ENCODE results near the gene ZNF48.

Gene ZNF48

GRCh38 chr16:30376461-30376902, 18.7 kb upstream of the ZNF48 start:
- H3K27ac ChIP-seq (ENCODE audit: low read depth, low read length) = no peak overlapping the region
- TF ChIP-seq EZH2phosphoT487 (conservative IDR thresholded peaks at IDR 0.05; ENCODE audit: low read length) (no peak), CTCF (IDR thresholded peaks at IDR 0.05; ENCODE audit: insufficient read depth, low read length, poor library complexity, severe bottlenecking) (no peak)
- H3F3A ChIP-seq (ENCODE audit: insufficient read depth) = peaks cover 34% of the 10 kb centered on the region
- H3K9me2 ChIP-seq (replicated peaks; ENCODE audit: insufficient read depth, low read length) = no peaks in the 10 kb centered on the region
- H3K27me3 ChIP-seq (ENCODE audit: low read length) = no peaks in the 10 kb centered on the region
- no peak overlapping the region for H3K9ac ChIP-seq (ENCODE audit: low read length)
- H4K20me1 ChIP-seq (ENCODE audit: low read depth, low read length) = no peaks in the 10 kb centered on the region
- H3K4me2 ChIP-seq (ENCODE audit: low read depth, low read length, poor library complexity, severe bottlenecking) = no peak overlapping the region
- no peak overlapping the region for H3K4me3 ChIP-seq (ENCODE audit: insufficient read depth, low read length, poor library complexity, severe bottlenecking)
- no peaks in the 10 kb centered on the region for H3K36me3 ChIP-seq (ENCODE audit: low read length)
- H2AFZ ChIP-seq (ENCODE audit: low read depth, low read length, severe bottlenecking) = no peak overlapping the region
- peaks cover 5% of the 10 kb centered on the region for H3K79me2 ChIP-seq (ENCODE audit: insufficient read depth, low read length)
- H3K9me3 ChIP-seq (ENCODE audit: insufficient read depth, low read length) = no peaks in the 10 kb centered on the region

- Histone ChIP-seq H2AFZ (ENCODE audit: low read depth, low read length, severe bottlenecking) (peak overlapping the region; percentile 50), H3F3A (ENCODE audit: insufficient read depth) (peaks cover 26% of the 10 kb centered on the region), H3K9ac (ENCODE audit: low read length) (peak overlapping the region; percentile 73), H3K36me3 (ENCODE audit: low read length) (no peaks in the 10 kb centered on the region), H4K20me1 (ENCODE audit: low read depth, low read length) (no peaks in the 10 kb centered on the region), H3K27ac (ENCODE audit: low read depth, low read length) (peak overlapping the region; percentile 91), H3K4me3 (ENCODE audit: insufficient read depth, low read length, poor library complexity, severe bottlenecking) (peak overlapping the region; percentile 60), H3K9me3 (ENCODE audit: insufficient read depth, low read length) (no peaks in the 10 kb centered on the region), H3K4me2 (ENCODE audit: low read depth, low read length, poor library complexity, severe bottlenecking) (peak overlapping the region; percentile 95), H3K79me2 (ENCODE audit: insufficient read depth, low read length) (peaks cover 13% of the 10 kb centered on the region), H3K9me2 (replicated peaks; ENCODE audit: insufficient read depth, low read length) (no peaks in the 10 kb centered on the region), H3K27me3 (ENCODE audit: low read length) (no peaks in the 10 kb centered on the region)
- TF ChIP-seq EZH2phosphoT487 (conservative IDR thresholded peaks at IDR 0.05; ENCODE audit: low read length) (no peak), CTCF (IDR thresholded peaks at IDR 0.05; ENCODE audit: insufficient read depth, low read length, poor library complexity, severe bottlenecking) (no peak)
These were observed 18.0 kb upstream of the ZNF48 start for GRCh38 chr16:30377050-30377811.

GRCh38 chr16:30377812-30378235, 17.4 kb upstream of the ZNF48 start:
- Histone ChIP-seq H2AFZ (ENCODE audit: low read depth, low read length, severe bottlenecking) (peak overlapping the region; percentile 50), H3K9me3 (ENCODE audit: insufficient read depth, low read length) (no peaks in the 10 kb centered on the region), H3K9ac (ENCODE audit: low read length) (peak overlapping the region; percentile 73), H3K27ac (ENCODE audit: low read depth, low read length) (peak overlapping the region; percentile 91), H3K4me2 (ENCODE audit: low read depth, low read length, poor library complexity, severe bottlenecking) (peak overlapping the region; percentile 95), H4K20me1 (ENCODE audit: low read depth, low read length) (no peaks in the 10 kb centered on the region), H3K79me2 (ENCODE audit: insufficient read depth, low read length) (peaks cover 13% of the 10 kb centered on the region), H3K27me3 (ENCODE audit: low read length) (no peaks in the 10 kb centered on the region), H3K4me3 (ENCODE audit: insufficient read depth, low read length, poor library complexity, severe bottlenecking) (peak overlapping the region; percentile 60), H3K36me3 (ENCODE audit: low read length) (no peaks in the 10 kb centered on the region), H3K9me2 (replicated peaks; ENCODE audit: insufficient read depth, low read length) (no peaks in the 10 kb centered on the region), H3F3A (ENCODE audit: insufficient read depth) (peaks cover 22% of the 10 kb centered on the region)
- TF ChIP-seq CTCF (IDR thresholded peaks at IDR 0.05; ENCODE audit: insufficient read depth, low read length, poor library complexity, severe bottlenecking) (no peak), EZH2phosphoT487 (conservative IDR thresholded peaks at IDR 0.05; ENCODE audit: low read length) (no peak)
